Activated B cell treated with CpG ODN at 0.5 μM for 24 hours (primary cell): ENCODE data around the gene SLC29A2. TPM values are rescaled to one million over a fixed set of nuclear protein-coding genes. Genes with fewer than 3 reads are reported as not detected.
A peak's percentile ranks its signal among the peaks of the same experiment; 100 is the strongest.

Source experiments
- ATAC-seq: fragments of 200-7000 bp; cut with Tn5 transposase; one replicate; pipeline ENCODE4 v1.10.0; 2021; ENCODE audit warnings: low read depth, mild to moderate bottlenecking, moderate library complexity
- CTCF ChIA-PET: fragments of 350-600 bp; sonication (Branson Sonifier 250); formaldehyde crosslinking; loops from one replicate; lab custom pipeline; 2021; ENCODE audit warnings: antibody characterized with exemption; lab: Charles Lee
- POLR2A ChIA-PET: fragments of 350-600 bp; sonication (Branson Sonifier 250); formaldehyde crosslinking; loops from one replicate; lab custom pipeline; 2021; ENCODE audit warnings: antibody characterized with exemption; lab: Charles Lee
- DNase-seq: peaks from one replicate; pipeline ENCODE4 v3.0.0; 2022
- H3K27ac Mint-ChIP-seq: one replicate; pipeline ENCODE4 v1.8.0; 2020; ENCODE audit warnings: mixed read lengths
- H3K27me3 Mint-ChIP-seq: one replicate; pipeline ENCODE4 v1.8.0; 2021; ENCODE audit warnings: mixed read lengths
- H3K36me3 Mint-ChIP-seq: one replicate; pipeline ENCODE4 v1.8.0; 2021; ENCODE audit warnings: low read depth, mixed read lengths
- H3K4me1 Mint-ChIP-seq: one replicate; pipeline ENCODE4 v1.8.0; 2021; ENCODE audit warnings: mixed read lengths
- H3K4me3 Mint-ChIP-seq: one replicate; pipeline ENCODE4 v1.8.0; 2020; ENCODE audit warnings: mild to moderate bottlenecking, mixed read lengths
- H3K9me3 Mint-ChIP-seq: one replicate; pipeline ENCODE4 v1.8.0; 2020; ENCODE audit warnings: mixed read lengths
- intact Hi-C: fragments of 100-400 bp; cut with micrococcal nuclease; formaldehyde crosslinking; loops from one replicate; pipeline ENCODE4 v1.15.1; 2024
- total RNA-seq: library from RNA; stranded (reverse); gene quantifications from 2 replicates; pipeline ENCODE4 v1.2.3, GENCODE V29; 2022
- TF ChIP-seq, protein P1 (sequence below): fragments of 200-600 bp; IDR thresholded peaks from one replicate; pipeline ENCODE4 v1.8.0; 2022; ENCODE audit warnings: antibody characterized with exemption, mild to moderate bottlenecking

Gene SLC29A2
- total RNA-seq, 1 donor from 2014 or later, result 17.1 TPM

DNA sequence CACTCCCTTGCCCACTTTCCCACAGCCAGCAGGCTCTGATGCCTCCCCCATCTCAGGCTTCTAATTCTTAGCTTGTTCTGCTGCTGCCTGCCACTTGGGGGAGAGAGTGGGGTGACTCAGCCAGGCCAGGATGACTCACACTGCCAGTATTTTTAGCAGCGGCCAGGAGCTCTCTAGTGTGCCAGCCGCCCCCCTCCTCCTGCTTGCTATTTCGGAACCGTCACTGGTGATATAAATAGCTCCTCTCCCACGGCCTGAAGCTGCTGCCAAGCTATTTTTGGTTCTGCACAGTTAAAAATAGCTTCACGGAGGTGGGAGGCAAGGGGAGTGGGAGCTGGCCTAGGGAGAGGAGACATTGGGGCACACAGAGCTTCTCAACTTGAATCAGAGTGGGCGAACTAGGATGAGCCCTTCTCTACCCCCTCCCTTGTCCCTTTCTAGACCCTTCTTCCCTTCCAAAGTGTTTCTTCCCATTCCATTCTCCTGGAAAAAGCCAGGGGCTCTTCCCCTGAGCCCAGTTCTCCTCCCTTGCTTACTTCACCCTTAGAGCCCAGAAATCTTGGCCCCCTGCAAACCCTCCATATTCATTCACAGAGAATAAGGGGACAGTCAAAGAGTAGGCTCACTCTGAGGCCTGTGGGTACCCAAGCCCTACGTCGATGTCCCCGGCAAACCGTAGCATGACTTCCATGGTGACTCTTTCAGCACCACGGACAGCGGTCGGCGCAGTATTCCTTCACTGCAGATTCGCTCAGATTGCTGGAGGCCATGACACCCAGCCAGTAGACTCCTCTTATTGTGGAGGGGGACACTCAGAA, 46.8 kb upstream of the SLC29A2 start:
- no peak overlapping the region for H3K4me3 Mint-ChIP-seq
- POLR2A ChIA-PET, result interaction anchor here (0.6 to 1.4 kb wide), 3 partner anchors 9 to 126 kb away, joined by 3 to 4 read pairs (median 4); partner anchors contain the start of gene DPP3
- TF ChIP-seq, protein P1, sequence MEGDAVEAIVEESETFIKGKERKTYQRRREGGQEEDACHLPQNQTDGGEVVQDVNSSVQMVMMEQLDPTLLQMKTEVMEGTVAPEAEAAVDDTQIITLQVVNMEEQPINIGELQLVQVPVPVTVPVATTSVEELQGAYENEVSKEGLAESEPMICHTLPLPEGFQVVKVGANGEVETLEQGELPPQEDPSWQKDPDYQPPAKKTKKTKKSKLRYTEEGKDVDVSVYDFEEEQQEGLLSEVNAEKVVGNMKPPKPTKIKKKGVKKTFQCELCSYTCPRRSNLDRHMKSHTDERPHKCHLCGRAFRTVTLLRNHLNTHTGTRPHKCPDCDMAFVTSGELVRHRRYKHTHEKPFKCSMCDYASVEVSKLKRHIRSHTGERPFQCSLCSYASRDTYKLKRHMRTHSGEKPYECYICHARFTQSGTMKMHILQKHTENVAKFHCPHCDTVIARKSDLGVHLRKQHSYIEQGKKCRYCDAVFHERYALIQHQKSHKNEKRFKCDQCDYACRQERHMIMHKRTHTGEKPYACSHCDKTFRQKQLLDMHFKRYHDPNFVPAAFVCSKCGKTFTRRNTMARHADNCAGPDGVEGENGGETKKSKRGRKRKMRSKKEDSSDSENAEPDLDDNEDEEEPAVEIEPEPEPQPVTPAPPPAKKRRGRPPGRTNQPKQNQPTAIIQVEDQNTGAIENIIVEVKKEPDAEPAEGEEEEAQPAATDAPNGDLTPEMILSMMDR, result no peak
- CTCF ChIA-PET, result interaction anchor here (0.9 to 1.7 kb wide), 4 partner anchors 9 to 263 kb away, joined by 4 to 7 read pairs (median 6); partner anchors contain the start of genes DPP3 and RBM4B
- DNase-seq, result peak; percentile 38
- peak overlapping the region; percentile 44 for H3K27ac Mint-ChIP-seq
- intact Hi-C loops, result no loop called here
- H3K4me1 Mint-ChIP-seq, result peaks cover 9% of the 10 kb centered on the region
- no peaks in the 10 kb centered on the region for H3K9me3 Mint-ChIP-seq
- H3K27me3 Mint-ChIP-seq, result peaks cover 60% of the 10 kb centered on the region
- ATAC-seq, result peak; percentile 56
- no peaks in the 10 kb centered on the region for H3K36me3 Mint-ChIP-seq

DNA sequence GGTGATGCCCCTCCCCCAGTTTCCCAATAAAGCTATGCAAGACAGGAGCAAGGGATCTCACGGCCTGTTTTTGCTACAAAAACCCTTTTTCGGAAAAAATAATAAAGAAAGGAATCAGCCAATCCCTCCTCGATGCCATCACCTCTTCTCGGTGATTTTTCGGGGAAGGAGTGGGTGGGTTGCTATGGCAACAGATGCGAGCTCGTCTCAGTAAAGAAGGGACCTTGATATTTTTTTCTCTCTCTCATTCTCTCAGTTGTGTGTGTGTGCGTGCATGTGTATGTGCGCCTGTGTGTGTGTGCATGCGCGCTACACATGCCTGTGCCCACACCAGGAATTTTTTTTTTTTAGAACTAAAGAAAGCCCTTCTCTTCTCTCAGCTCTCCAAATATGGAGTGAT, 45.4 kb upstream of the SLC29A2 start:
- H3K27me3 Mint-ChIP-seq, result peaks cover 68% of the 10 kb centered on the region
- peaks cover 9% of the 10 kb centered on the region for H3K4me1 Mint-ChIP-seq
- intact Hi-C loops, result no loop called here
- H3K4me3 Mint-ChIP-seq, result no peak overlapping the region
- no peak for DNase-seq
- H3K27ac Mint-ChIP-seq, result no peak overlapping the region
- no peaks in the 10 kb centered on the region for H3K9me3 Mint-ChIP-seq
- H3K36me3 Mint-ChIP-seq, result no peaks in the 10 kb centered on the region
- TF ChIP-seq, protein P1, result no peak
- ATAC-seq, result no peak
- CTCF ChIA-PET, result interaction anchor here (1.4 to 1.7 kb wide), 2 partner anchors 8 to 62 kb away, joined by 5 to 7 read pairs; partner anchors contain the start of gene DPP3
- POLR2A ChIA-PET, result interaction anchor here (1.3 to 1.4 kb wide), 2 partner anchors 8 to 22 kb away, joined by 4 read pairs; partner anchors contain the start of gene MRPL11

DNA sequence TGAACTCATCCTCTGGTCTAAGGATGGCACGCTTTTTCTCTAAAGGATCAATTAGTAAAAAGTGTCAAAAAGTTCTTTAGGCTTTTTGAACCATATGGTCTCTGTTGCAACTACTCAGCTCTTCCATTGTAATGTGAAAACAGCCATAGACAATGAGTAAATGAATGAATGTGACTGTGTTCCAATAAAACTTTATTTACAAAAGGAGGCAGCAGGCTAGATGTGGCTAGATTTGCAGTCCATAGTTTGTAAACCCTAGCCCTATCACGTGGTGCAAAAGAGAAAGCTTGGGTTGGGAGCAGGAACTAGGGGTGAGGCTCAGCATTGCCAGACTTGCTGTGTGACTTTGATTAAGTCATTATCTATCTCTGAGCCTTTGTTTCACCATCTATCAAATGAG, 43.9 kb upstream of the SLC29A2 start:
- intact Hi-C loops, result no loop called here
- H3K9me3 Mint-ChIP-seq, result no peaks in the 10 kb centered on the region
- no peak overlapping the region for H3K4me3 Mint-ChIP-seq
- ChIA-PET CTCF (no interaction called here), POLR2A (no interaction called here)
- peaks cover 9% of the 10 kb centered on the region for H3K4me1 Mint-ChIP-seq
- DNase-seq (no peak), ATAC-seq (no peak)
- no peaks in the 10 kb centered on the region for H3K36me3 Mint-ChIP-seq
- peaks cover 77% of the 10 kb centered on the region for H3K27me3 Mint-ChIP-seq
- no peak overlapping the region for H3K27ac Mint-ChIP-seq
- TF ChIP-seq, protein P1, result no peak

DNA sequence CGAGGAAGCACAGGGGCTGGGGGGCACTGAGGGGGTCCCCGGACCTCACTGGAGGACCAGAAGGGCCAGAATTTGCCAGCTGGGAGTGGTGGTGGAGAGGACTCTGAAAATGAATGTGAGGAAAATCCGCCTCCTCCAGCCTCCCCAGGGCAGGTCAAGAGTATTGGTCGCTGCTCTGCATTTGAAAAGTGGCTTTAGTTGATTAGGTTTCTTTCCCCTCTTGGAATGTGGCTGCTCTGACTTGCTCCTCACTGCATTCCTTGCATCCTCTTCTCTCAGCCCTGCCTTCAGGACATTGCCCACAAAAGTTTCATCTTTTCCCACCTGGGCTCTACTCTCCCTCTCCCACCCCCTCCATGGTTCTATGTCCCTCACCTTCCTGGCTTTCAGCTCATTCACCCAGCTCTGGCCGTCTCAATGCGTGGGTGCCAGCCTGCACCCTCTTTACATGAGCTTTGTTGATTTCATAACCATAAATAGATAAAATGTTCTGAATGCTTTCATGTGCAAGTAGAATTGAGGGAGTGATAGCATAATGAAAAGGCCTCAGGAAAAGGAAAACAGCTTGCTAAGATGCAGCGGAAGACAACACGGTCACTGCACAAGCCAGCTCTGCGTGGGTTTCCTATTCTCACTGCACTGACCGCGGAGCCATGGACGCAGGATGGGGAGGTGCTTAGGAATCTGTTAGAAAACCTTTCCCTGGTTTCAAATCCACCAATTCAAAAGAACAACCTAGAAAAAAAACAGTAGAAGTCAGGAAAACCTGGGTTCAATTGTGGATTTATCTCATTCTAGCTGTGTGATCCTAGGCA, 42.8 kb upstream of the SLC29A2 start:
- no peaks in the 10 kb centered on the region for H3K9me3 Mint-ChIP-seq
- intact Hi-C loops, result no loop called here
- DNase-seq (no peak), ATAC-seq (no peak)
- H3K4me3 Mint-ChIP-seq, result no peak overlapping the region
- no peaks in the 10 kb centered on the region for H3K36me3 Mint-ChIP-seq
- peaks cover 78% of the 10 kb centered on the region for H3K27me3 Mint-ChIP-seq
- TF ChIP-seq, protein P1, result no peak
- H3K4me1 Mint-ChIP-seq, result peaks cover 9% of the 10 kb centered on the region
- CTCF ChIA-PET, result interaction anchor here (1.0 kb wide), 1 partner anchor 14 kb away, joined by 3 read pairs; no protein-coding TSS in a partner anchor
- no peak overlapping the region for H3K27ac Mint-ChIP-seq
- POLR2A ChIA-PET, result no interaction called here
